Endothelial cell of coronary artery (primary cell): Measurements from ENCODE around the gene NDUFAF7. TPM values are rescaled to one million over a fixed set of nuclear protein-coding genes. Genes with fewer than 3 reads are reported as not detected.

Experiments used
- total RNA-seq: library from RNA; depleted of rRNA; stranded (reverse); fragments of >200 nt; gene quantifications from 2 replicates; pipeline ENCODE4 v1.2.3, GENCODE V29; 2014

NDUFAF7 gene
- 10.0 and 15.4 TPM in 2 replicates for total RNA-seq

GRCh38 chr2:37231241-37232130 lies at the start of gene NDUFAF7, which contains the start of gene CEBPZ:
NDUFAF7 (plus strand) TSS chr2:37231658; CDS start chr2:37231706, 48 bp downstream.
CEBPZ (minus strand) TSS chr2:37231596; CDS start chr2:37231567, 29 bp downstream.

GRCh38 chr2:37188570-37188969 lies 42.9 kb upstream of the NDUFAF7 start, which contains the start of gene SULT6B1:
SULT6B1 (minus strand) TSS chr2:37188670; CDS start chr2:37188640, 30 bp downstream.

GRCh38 chr2:37196320-37197195 lies 34.9 kb upstream of the NDUFAF7 start, which contains the start of gene CEBPZOS:
CEBPZOS (plus strand) TSS chr2:37196496; CDS start chr2:37199705, 3,209 bp downstream.

Other genes starting within 250 kb of the NDUFAF7 start
- gene HEATR5B, start 147.3 kb upstream of the NDUFAF7 start, total RNA-seq, result 20.5 and 26.2 TPM in 2 replicates
- gene GPATCH11, start 147.1 kb upstream of the NDUFAF7 start, total RNA-seq, result 5.8 and 7.1 TPM in 2 replicates
- 17.5 and 23.5 TPM in 2 replicates for gene EIF2AK2, start 74.7 kb upstream of the NDUFAF7 start, total RNA-seq
- gene SULT6B1, start 43.0 kb upstream of the NDUFAF7 start, total RNA-seq, result not detected in 2 replicates
- 8.6 and 10.8 TPM in 2 replicates for gene CEBPZOS, start 35.2 kb upstream of the NDUFAF7 start, total RNA-seq
- gene CEBPZ, start 62 bp upstream of the NDUFAF7 start, total RNA-seq, result 47.7 and 61.9 TPM in 2 replicates
- 55.1 and 73.8 TPM in 2 replicates for gene PRKD3, start 93.2 kb downstream of the NDUFAF7 start, total RNA-seq
- 16.7 and 17.5 TPM in 2 replicates for gene QPCT, start 113.0 kb downstream of the NDUFAF7 start, total RNA-seq